ENCODE measurements around the gene LIMCH1. TPM values are rescaled to one million over a fixed set of nuclear protein-coding genes. Genes with fewer than 3 reads are reported as not detected.

LIMCH1 gene
- total and polyA plus RNA-seq, 2 of the 8 experiments (the other 6 are each of a cell fraction or from before 2014, with no cell fraction given), result 2.7 to 3.0 TPM

GRCh38 chr4:41611124-41611838, 73.3 kb downstream of the LIMCH1 start (continued):
- no peak for TF ChIP-seq SIX5 (IDR thresholded peaks at IDR 0.05; ENCODE audit: low read depth, low read length)
